ENCODE results near the gene PIGN.

Gene PIGN

DNA sequence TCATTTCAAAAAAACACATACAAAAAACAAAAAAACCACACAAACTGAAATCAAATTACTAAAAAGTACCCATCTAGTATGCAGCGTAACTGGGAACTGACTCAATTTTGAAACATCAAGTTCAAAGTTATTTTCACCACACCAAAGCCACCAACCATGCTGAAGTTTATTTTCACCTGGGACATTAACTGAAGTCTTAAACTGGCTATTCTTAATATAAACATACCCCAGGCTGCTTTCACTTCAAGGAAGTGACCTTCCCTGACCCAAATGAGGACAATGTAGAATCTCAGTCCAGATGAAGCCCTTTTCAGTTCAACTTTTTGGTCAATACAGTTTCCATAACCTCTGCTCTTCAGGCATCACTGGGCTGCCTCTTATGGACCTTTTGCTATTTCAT is 84.6 kb downstream of the PIGN start:
- TF ChIP-seq, protein P1, sequence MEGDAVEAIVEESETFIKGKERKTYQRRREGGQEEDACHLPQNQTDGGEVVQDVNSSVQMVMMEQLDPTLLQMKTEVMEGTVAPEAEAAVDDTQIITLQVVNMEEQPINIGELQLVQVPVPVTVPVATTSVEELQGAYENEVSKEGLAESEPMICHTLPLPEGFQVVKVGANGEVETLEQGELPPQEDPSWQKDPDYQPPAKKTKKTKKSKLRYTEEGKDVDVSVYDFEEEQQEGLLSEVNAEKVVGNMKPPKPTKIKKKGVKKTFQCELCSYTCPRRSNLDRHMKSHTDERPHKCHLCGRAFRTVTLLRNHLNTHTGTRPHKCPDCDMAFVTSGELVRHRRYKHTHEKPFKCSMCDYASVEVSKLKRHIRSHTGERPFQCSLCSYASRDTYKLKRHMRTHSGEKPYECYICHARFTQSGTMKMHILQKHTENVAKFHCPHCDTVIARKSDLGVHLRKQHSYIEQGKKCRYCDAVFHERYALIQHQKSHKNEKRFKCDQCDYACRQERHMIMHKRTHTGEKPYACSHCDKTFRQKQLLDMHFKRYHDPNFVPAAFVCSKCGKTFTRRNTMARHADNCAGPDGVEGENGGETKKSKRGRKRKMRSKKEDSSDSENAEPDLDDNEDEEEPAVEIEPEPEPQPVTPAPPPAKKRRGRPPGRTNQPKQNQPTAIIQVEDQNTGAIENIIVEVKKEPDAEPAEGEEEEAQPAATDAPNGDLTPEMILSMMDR (IDR thresholded peaks at IDR 0.05; ENCODE audit: insufficient read depth, low read depth, low read length, missing control alignments): no peak
- H3K4me3 ChIP-seq (ENCODE audit: low read length): no peak overlapping the region
- no peak for DNase-seq (ENCODE audit: low read depth)

DNA sequence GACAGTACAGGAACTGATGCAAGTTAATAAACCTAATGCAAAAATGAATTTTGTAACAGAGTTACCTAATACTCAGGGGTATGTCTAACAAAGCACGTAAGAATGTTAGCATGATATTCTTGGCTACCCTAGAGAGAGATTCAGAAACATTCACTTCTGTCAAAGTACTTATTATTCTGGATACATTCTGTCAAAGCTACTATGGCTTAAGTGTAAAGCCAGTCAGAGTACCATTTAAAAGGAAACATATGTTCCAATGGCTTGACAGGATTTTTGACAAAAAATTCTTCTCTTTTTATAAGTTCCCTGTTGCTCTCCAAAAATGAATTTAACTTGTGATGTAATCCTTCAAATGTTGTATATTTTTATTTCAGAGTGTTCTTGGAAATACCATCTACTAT is 85.5 kb downstream of the PIGN start:
- no peak for DNase-seq (ENCODE audit: low read depth)
- TF ChIP-seq, protein P1 (IDR thresholded peaks at IDR 0.05; ENCODE audit: insufficient read depth, low read depth, low read length, missing control alignments): no peak
- no peak overlapping the region for H3K4me3 ChIP-seq (ENCODE audit: low read length)

DNA sequence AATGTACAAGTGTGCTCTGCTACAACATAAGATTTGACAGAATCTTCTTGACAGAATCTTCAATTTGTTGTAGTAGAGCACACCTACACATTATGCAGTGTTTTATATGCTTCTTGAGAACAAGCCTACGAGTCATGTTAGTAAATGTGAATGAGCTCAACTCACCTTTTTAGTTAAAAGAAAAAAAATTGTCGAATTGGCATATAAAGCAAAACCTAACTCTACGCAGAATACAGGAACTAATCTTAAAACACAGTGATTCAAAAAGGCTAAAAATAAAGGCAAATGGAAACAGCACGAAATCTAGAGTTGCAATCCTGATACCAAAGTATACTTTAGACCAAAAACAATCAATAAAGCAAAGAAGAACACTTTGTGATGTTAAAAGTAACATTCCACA is 87.9 kb downstream of the PIGN start:
- no peak for DNase-seq (ENCODE audit: low read depth)
- no peak overlapping the region for H3K4me3 ChIP-seq (ENCODE audit: low read length)
- TF ChIP-seq, protein P1 (IDR thresholded peaks at IDR 0.05; ENCODE audit: insufficient read depth, low read depth, low read length, missing control alignments): no peak

DNA sequence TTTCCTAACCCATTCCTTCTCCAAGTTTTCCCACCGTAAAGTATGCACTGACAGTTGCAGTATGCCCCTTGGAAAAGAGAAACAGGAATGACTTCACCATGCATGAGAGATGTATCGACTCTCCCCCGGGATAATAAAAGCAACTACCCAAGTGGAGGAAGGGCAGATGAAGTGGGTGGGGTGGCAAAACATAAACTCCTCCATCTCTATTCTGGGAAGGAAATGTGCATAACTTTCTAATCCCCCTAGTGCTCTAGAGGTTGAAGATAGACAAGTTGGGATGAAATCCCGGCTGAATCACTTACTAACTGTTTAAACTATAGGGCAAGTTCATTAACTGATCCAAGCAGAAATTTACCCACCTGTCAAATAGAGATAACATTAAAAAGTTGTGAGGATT is 89.2 kb downstream of the PIGN start:
- no peak for DNase-seq (ENCODE audit: low read depth)

DNA sequence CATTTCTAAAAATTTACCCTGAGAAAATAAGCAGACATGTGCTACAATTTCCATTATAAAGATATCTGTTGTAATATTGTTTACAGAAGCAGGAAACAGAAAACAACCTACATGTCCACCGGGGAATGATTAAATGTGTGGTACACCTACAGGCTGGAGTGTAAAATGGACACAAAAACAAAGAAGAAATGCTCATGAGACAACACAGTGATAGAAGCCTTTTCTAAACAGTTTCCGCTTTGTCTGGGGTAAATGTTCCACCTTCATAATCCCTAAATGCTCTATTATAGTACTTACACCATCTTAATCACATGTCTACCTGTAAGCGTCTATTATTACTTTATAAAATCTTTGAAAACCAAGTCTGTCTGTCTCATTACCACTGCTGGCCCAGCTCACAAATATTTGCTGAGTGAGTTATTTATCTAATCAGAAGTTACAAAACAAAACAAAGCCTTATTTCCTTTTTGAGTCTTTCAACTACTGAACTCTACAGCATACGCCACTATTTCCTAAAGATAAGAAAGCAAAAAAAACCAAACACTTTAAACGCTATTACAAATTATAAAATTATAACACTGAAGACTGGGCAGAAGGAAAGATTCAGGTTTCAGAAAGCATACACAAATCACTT is 95.3 kb downstream of the PIGN start:
- TF ChIP-seq, protein P1 (IDR thresholded peaks at IDR 0.05; ENCODE audit: insufficient read depth, low read depth, low read length, missing control alignments): no peak

More for the DNA sequence above, 89.2 kb downstream of the PIGN start:
- H3K4me3 ChIP-seq (ENCODE audit: low read length): no peak overlapping the region
- TF ChIP-seq, protein P1 (IDR thresholded peaks at IDR 0.05; ENCODE audit: insufficient read depth, low read depth, low read length, missing control alignments): no peak

DNA sequence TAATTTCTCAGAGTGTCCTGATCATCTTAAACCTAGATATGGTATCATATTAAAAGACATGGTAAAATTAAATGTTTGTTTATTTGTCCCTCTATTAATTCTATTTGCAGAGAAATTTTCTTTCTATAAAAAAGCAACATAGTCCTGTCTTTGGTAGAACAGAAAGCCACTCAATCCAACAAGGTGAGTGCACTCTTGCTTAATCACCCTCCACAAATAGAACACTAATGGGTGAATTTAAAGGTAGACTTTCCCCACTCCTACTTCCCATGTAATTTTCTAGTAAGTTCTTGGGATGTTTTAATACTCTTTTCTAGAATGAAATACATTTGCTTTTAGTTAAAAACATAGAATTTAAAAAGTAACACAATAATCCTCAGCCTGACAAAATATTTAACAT is 97.7 kb downstream of the PIGN start:
- no peak for DNase-seq (ENCODE audit: low read depth)
- no peak overlapping the region for H3K4me3 ChIP-seq (ENCODE audit: low read length)
- TF ChIP-seq, protein P1 (IDR thresholded peaks at IDR 0.05; ENCODE audit: insufficient read depth, low read depth, low read length, missing control alignments): no peak

More for the DNA sequence above, 95.3 kb downstream of the PIGN start:
- no peak for DNase-seq (ENCODE audit: low read depth)
- H3K4me3 ChIP-seq (ENCODE audit: low read length): no peak overlapping the region

DNA sequence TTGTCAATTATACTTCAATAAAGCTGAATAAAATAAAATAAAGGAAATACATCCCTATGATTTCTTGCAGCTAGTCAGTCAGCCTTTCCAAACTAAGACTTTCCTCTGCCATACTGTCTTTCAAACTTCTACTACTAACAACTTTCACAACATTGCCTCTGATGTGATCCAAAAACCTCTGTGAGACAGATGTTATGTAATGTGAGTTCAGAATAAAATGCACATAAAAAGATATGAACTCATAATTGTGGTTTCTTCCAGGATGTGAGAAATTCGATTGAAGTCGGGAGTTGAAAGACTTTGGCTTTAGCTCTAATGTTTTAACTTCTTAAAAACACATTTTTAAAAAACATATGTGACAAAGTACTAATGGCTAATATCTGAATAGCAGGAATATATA is 98.7 kb downstream of the PIGN start:
- no peak overlapping the region for H3K4me3 ChIP-seq (ENCODE audit: low read length)
- DNase-seq (ENCODE audit: low read depth): no peak
- TF ChIP-seq, protein P1 (IDR thresholded peaks at IDR 0.05; ENCODE audit: insufficient read depth, low read depth, low read length, missing control alignments): no peak
